ENCODE data around the gene UBP1.

Gene UBP1

GRCh38 chr3:33388374-33389100 lies 51.7 kb downstream of the UBP1 start:
- peak overlapping the region; percentile 29 for H3K27ac ChIP-seq (ENCODE audit: poor library complexity, severe bottlenecking)
- TF ChIP-seq, protein P1, sequence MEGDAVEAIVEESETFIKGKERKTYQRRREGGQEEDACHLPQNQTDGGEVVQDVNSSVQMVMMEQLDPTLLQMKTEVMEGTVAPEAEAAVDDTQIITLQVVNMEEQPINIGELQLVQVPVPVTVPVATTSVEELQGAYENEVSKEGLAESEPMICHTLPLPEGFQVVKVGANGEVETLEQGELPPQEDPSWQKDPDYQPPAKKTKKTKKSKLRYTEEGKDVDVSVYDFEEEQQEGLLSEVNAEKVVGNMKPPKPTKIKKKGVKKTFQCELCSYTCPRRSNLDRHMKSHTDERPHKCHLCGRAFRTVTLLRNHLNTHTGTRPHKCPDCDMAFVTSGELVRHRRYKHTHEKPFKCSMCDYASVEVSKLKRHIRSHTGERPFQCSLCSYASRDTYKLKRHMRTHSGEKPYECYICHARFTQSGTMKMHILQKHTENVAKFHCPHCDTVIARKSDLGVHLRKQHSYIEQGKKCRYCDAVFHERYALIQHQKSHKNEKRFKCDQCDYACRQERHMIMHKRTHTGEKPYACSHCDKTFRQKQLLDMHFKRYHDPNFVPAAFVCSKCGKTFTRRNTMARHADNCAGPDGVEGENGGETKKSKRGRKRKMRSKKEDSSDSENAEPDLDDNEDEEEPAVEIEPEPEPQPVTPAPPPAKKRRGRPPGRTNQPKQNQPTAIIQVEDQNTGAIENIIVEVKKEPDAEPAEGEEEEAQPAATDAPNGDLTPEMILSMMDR (IDR thresholded peaks at IDR 0.05; ENCODE audit: poor library complexity, severe bottlenecking): no peak
- H3K9me3 ChIP-seq (ENCODE audit: severe bottlenecking): no peaks in the 10 kb centered on the region
- H3K4me1 ChIP-seq (ENCODE audit: insufficient read depth, poor library complexity, severe bottlenecking): peaks cover 22% of the 10 kb centered on the region
- no peak for DNase-seq (ENCODE audit: low spot score)
- H3K27me3 ChIP-seq (ENCODE audit: insufficient read depth, poor library complexity, severe bottlenecking): no peaks in the 10 kb centered on the region
- no peak overlapping the region for H3K4me3 ChIP-seq (ENCODE audit: severe bottlenecking)
- ATAC-seq (ENCODE audit: low read depth): no peak
- peaks cover 87% of the 10 kb centered on the region for H3K36me3 ChIP-seq (ENCODE audit: low read depth)

GRCh38 chr3:33386631-33387030 lies 53.6 kb downstream of the UBP1 start:
- no peaks in the 10 kb centered on the region for H3K9me3 ChIP-seq (ENCODE audit: severe bottlenecking)
- no peak for ATAC-seq (ENCODE audit: low read depth)
- H3K36me3 ChIP-seq (ENCODE audit: low read depth): peaks cover 84% of the 10 kb centered on the region
- no peaks in the 10 kb centered on the region for H3K27me3 ChIP-seq (ENCODE audit: insufficient read depth, poor library complexity, severe bottlenecking)
- no peak overlapping the region for H3K27ac ChIP-seq (ENCODE audit: poor library complexity, severe bottlenecking)
- DNase-seq (ENCODE audit: low spot score): no peak
- H3K4me1 ChIP-seq (ENCODE audit: insufficient read depth, poor library complexity, severe bottlenecking): peaks cover 6% of the 10 kb centered on the region
- no peak overlapping the region for H3K4me3 ChIP-seq (ENCODE audit: severe bottlenecking)
- TF ChIP-seq, protein P1 (IDR thresholded peaks at IDR 0.05; ENCODE audit: poor library complexity, severe bottlenecking): no peak

DNA sequence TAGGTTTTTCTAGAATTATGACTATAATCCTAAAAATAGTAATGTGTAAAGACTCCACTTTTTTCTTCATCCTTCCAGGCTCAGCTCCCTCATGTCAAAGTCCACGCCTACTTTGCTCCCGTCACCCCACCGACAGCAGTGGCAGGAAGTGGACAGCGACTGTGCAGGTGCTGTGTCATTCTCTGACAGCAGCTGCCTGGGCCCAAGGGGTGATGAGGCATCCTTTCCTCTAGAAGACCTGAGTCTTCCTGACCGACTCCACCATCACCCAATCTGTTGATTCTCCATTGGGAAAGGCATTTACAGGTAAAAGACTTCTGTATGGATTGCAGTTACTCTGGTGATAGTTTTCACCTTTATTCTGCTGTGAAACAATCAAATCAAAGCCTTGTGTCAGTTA lies 54.8 kb downstream of the UBP1 start:
- Histone ChIP-seq H3K4me1 (ENCODE audit: insufficient read depth, poor library complexity, severe bottlenecking) (peaks cover 6% of the 10 kb centered on the region), H3K36me3 (ENCODE audit: low read depth) (peaks cover 82% of the 10 kb centered on the region), H3K27me3 (ENCODE audit: insufficient read depth, poor library complexity, severe bottlenecking) (no peaks in the 10 kb centered on the region), H3K4me3 (ENCODE audit: severe bottlenecking) (no peak overlapping the region), H3K9me3 (ENCODE audit: severe bottlenecking) (no peaks in the 10 kb centered on the region), H3K27ac (ENCODE audit: poor library complexity, severe bottlenecking) (no peak overlapping the region)
- TF ChIP-seq, protein P1 (IDR thresholded peaks at IDR 0.05; ENCODE audit: poor library complexity, severe bottlenecking): no peak
- DNase-seq (ENCODE audit: low spot score) (no peak), ATAC-seq (ENCODE audit: low read depth) (no peak)

DNA sequence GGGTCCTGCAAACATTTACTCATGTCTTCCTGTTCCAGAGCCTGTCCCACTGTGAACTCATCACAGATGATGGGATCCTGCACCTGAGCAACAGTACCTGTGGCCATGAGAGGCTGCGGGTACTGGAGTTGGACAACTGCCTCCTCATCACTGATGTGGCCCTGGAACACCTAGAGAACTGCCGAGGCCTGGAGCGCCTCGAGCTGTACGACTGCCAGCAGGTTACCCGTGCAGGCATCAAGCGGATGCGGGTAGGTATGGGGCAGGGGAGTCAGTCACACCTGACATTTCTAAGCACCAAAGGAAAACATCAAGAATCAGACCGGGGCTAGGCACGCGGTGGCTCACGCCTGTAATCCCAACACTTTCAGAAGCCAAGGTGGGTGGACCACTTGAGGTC lies 56.3 kb downstream of the UBP1 start:
- Histone ChIP-seq H3K4me3 (ENCODE audit: severe bottlenecking) (no peak overlapping the region), H3K36me3 (ENCODE audit: low read depth) (peaks cover 79% of the 10 kb centered on the region), H3K4me1 (ENCODE audit: insufficient read depth, poor library complexity, severe bottlenecking) (peaks cover 6% of the 10 kb centered on the region), H3K27ac (ENCODE audit: poor library complexity, severe bottlenecking) (no peak overlapping the region), H3K27me3 (ENCODE audit: insufficient read depth, poor library complexity, severe bottlenecking) (no peaks in the 10 kb centered on the region), H3K9me3 (ENCODE audit: severe bottlenecking) (no peaks in the 10 kb centered on the region)
- TF ChIP-seq, protein P1 (IDR thresholded peaks at IDR 0.05; ENCODE audit: poor library complexity, severe bottlenecking): no peak
- ATAC-seq (ENCODE audit: low read depth): no peak
- DNase-seq (ENCODE audit: low spot score): no peak

- DNase-seq (ENCODE audit: low spot score) (no peak), ATAC-seq (ENCODE audit: low read depth) (no peak)
- peaks cover 81% of the 10 kb centered on the region for H3K36me3 ChIP-seq (ENCODE audit: low read depth)
- no peak overlapping the region for H3K4me3 ChIP-seq (ENCODE audit: severe bottlenecking)
- no peaks in the 10 kb centered on the region for H3K4me1 ChIP-seq (ENCODE audit: insufficient read depth, poor library complexity, severe bottlenecking)
- TF ChIP-seq, protein P1 (IDR thresholded peaks at IDR 0.05; ENCODE audit: poor library complexity, severe bottlenecking): no peak
- no peaks in the 10 kb centered on the region for H3K27me3 ChIP-seq (ENCODE audit: insufficient read depth, poor library complexity, severe bottlenecking)
- no peaks in the 10 kb centered on the region for H3K9me3 ChIP-seq (ENCODE audit: severe bottlenecking)
- no peak overlapping the region for H3K27ac ChIP-seq (ENCODE audit: poor library complexity, severe bottlenecking)
These were observed 59.6 kb downstream of the UBP1 start for GRCh38 chr3:33380653-33381052.

Data from RWPE2 (cell line).